D341Med (cell line): ENCODE data around the gene LRMDA.

Source experiments
- DNase-seq: peaks from one replicate; pipeline ENCODE4 v3.0.0; 2012; ENCODE audit warnings: low spot score

Gene LRMDA

DNA sequence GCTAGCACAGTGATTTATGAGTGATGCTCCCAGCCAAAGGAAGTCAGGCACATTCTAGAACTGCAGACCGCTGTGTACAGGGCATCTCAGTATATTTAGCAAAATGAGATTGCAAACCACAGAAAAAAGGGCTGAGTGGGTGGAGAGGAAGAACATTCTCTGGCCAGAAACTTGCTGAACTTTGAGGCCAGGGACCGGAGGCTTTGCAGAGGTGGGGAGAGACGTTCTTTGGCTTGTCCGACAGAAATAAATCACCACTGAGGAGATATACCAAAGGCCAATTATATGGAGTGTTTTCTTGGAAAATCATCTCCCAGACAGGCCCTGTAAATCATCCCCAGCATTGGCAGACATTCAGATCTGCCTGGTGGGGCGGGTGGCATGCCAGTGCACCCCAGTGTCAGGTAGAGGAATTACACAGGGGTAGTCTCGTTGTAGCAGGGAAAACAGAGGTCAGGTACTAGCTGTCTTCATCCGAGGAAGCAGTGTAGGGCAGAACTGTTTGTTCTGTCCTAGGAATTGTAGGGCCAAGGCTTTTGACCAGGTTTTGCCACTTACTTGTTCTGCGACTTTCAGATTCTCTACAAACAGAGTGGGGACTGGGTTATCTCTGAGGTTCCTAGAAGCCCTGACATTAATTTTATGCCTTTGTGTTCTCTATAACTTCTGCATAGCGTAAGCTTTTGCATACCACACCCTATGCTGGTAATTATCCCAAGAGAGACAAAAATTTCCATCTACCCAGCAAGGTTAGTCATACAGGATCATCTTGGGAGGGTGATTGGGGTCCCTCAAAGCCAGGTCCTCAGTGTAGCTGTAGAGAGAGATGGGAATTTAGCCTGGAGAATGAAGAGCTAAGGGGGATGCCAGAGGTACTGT, 655.6 kb downstream of the LRMDA start:
- peak; percentile 27 for DNase-seq

DNA sequence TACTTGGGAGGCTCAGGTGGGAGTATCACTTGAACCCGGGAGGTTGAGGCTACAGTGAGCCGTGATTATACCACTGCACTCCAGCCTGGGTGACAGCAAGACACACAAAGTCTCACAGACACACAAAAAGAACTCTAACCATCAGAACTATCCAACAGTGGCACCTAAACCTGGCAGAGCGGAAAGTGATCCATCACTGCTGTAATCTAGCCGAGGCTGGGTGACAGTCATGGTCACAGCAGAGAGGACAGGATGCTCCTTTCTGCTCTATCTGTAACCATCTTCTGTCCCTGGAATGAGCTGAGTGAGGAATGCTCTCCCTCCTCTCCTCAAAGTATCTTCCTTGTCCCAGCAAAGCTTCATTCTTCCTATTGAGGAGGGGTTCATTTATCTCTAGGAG, 656.6 kb downstream of the LRMDA start:
- DNase-seq = no peak

DNA sequence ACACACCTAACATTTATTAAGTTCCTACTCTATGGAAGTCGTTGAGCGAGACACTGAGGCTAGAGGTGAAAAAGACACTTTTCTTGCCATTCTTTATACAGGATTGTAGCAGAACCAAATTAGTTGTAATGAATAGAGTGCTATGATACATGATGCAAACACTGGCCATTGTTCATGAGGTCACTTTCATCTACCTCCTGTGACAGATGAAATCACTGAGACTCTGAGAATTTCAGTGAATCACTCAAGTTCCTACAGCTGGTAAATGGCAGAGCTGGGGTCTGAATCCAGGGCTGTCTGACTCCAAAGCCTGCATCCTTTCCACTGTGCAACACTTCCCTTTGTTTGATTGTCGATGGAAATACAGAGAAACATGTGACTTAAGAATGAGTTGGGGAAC, 657.6 kb downstream of the LRMDA start:
- DNase-seq = no peak

DNA sequence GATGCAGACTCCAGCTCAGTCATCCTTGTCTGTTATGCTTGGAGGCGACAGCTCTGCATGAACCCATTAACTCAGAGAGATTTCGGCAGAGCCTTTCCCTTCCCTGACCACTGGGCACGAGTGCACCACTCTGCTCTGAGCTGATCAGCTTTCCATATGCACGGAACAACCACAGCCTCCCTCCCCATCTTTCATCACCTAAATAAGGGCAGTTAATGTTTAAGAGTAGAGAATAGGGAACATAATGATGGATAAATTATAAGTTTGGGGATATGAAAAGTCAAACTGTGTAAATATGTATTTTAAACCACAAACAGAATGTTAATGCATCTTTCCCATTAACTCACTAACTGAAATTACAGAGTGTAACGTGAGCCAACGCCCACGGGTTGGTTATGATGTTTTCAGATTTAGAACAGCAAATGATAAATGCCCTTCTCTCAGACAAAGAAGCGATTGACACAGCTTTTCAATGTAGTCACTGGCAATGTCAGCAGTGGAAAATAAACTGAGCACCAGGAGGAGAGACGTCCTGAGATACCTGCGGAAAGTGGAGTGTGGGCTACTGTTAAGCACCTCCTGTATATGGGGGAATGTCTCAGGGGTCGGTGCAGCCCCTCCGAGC, 658.2 kb downstream of the LRMDA start:
- no peak for DNase-seq

DNA sequence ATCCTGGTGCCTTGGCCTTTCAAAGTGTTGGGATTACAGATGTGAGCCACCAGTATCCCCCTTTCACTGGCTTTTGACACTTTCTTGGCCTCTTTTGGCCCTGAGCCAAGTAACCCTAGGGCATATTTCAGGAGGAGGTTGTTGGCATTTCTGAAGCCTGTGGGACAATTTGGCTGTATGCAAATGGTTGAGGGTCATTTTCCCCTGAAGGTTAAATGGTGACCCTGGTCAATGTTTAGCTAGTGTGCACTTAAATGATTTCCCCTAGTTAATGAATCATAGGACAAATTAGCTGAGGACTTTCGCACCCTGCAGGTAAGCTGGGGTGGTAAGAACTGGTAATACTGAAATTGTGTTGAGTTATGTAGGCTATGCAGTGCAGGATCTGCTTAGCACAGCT, 660.5 kb downstream of the LRMDA start:
- DNase-seq = no peak

DNA sequence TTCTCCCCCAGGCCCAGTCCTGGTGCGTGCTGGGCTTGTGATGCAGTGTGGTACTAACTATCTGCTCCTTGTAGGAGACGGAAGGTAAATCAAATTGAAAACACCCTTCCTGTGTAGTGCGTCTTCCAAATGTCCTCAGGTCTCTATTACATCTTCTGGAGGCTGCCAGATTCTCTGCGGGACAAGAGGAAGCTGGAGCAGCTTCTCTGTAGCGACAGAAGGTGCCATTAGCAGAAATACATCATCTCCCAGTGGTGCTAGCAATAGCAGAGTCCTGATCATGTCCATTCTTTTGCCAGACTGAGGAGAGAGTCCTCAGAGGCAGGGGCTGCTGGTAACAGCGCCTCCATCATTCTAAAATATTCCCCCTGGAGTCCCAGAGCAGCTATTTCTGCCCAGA, 675.2 kb downstream of the LRMDA start:
- DNase-seq = no peak

DNA sequence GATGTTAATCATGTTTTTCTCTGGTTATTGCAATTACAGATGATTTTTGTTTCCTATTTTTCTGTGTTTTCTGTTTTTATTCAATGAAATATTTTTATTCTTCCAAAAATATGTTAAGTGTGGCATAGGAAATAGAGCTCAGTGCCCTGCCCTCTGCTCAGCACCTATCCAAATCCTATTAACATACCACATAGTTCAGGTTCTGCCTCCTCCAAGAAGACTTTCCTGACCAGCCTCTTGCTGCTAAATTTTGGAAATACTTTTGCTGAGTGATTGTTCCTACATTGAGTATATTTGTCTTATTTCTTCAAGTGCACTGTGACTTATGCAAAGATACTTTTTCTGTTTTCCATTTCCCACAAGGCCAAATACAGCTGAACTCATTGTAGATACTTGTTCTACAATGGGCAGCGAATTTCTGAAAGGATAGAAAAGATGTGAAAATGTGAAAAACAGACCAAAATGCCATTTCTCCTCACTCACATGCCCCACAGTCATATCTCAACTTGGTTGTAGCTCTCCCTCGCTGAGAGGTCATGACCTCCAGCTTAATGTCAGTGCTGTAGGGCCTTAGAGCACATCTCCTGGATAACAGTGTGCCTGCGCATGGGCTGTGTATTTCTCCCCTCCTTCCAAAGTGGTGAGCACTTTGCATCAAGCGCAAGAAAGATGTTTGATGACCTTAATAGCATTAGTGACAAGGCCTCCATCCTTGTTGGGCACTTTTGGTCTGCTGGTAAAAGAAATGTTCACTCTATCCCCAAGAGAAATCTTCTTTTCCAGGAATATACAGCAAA, 677.3 kb downstream of the LRMDA start:
- no peak for DNase-seq

DNA sequence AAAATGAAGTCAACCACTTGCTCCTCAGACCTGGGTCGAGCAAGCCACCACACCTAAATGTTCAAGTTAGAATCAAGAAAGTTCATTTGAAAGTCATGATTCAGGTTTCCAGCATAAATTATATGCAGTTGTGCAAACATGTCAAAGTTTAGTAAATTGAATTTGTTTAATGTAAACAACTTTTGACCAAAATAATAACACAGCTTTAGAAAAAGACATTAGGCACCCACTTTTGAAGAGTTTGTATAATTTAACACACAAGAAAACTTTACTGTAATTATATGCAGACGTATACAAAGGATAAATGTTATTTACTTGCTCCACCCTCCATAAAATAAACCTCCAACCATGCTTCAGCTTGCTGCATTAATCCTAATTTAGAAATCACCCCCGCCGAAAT, 680.0 kb downstream of the LRMDA start:
- no peak for DNase-seq

DNA sequence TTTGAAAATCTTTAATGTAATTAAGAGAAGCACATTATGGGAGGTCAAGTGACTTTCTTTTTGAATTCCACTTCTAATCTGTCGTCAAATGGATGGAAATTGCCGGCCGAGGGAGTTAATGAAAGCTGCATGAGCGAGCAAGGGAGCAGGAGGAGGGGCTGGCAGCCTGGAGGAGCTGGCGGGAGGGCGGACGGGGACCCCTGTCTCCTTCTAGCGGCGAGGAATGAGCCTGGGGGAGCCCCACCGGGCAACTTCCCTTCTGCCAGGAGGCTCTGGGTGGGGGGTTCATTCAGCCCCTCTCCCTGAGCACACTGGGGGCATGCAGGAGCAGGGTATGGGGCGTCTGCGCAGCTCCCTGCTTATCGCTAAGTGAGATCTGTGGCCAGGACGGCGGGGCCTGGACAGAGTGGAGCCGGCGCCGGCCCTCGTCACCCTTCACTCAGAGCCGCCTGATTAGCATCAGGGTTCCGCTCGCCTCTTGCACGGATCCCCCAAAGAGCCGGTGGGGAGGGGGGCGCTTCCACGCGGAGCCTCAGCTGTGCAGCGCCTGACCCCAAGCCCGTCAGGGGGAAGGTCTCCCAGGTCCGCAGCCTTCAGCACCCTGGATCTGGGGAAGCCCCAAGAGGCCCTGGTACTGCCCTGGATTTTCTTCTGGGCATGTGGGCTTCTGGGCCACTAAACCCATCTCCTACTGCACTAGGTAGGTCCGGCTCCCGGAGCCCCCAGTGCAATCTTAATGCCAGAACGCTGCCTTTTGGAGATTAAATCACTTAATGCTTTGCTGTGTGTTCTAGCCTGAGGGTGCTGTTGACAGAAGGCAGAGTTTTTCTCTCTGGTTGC, 680.8 kb downstream of the LRMDA start:
- DNase-seq = no peak

DNA sequence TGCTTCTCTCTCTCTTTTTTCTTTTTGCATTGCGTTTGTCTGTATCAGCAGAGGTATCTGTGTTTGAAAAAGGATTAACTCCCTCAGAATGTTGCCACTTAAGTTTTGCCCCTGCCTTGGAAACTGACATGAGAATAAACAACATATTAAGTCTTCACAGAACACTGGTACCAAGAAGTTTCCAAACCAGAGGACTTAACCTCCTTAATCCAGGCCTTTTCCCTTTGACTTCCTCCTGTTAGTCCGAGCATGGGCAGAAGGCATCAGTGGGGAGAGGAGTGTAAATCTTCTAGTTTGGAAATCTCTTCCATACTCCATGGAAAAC, 681.4 kb downstream of the LRMDA start:
- DNase-seq = no peak

DNA sequence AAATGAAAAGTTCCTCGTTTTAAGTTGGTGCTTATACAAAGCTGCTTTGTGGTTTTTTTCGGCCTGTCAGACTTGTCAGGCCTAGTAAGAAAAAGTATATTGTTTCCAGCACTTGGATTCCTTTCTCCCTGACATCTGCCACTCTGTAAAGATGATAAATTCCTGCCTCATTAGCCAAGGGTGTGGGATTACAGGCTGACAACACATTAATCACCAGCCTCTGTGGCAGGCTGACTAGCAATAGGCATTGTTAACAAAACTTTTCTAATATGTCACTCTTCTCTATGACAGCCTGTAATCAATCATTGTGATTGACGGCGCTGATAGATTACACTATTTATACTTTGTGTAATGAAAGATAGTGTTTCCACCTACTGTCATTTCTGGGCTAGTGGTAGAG, 682.5 kb downstream of the LRMDA start:
- no peak for DNase-seq

DNA sequence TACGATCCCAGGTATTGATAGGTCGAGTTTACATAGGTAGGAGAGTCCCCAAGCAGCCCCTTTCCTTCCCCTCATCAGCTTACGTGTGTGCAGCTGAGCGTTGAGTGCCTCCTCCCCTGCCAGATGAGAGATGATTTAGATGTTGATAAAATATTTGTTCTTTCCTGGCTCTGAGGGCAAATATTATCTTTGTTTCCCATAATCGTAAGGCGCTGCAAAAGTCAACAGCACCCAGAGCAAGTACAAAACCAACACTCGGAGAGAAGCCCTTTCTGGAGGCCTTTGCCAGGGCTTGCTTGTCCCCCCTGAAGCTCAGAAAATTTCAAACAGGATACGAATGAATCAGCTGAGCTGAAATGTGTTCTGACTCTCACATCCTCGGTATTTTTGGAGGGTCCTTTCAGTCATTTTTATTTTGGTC, 683.2 kb downstream of the LRMDA start:
- no peak for DNase-seq

DNA sequence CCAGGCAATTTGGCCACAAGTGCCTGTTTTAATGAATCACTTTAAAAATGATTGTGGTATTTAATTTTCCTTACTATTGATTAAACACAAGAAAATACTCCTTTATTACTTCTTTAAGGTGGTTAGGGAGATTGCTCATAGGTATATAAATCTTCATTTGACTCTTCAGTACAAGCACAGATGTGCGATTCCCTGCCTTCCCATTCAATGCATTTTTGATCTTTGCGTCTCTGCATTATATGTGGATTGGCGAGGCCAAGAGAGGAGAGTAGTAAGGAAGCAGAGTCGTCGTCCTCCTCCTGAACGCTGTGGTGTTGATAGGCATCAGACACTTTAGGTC, 683.7 kb downstream of the LRMDA start:
- no peak for DNase-seq

DNA sequence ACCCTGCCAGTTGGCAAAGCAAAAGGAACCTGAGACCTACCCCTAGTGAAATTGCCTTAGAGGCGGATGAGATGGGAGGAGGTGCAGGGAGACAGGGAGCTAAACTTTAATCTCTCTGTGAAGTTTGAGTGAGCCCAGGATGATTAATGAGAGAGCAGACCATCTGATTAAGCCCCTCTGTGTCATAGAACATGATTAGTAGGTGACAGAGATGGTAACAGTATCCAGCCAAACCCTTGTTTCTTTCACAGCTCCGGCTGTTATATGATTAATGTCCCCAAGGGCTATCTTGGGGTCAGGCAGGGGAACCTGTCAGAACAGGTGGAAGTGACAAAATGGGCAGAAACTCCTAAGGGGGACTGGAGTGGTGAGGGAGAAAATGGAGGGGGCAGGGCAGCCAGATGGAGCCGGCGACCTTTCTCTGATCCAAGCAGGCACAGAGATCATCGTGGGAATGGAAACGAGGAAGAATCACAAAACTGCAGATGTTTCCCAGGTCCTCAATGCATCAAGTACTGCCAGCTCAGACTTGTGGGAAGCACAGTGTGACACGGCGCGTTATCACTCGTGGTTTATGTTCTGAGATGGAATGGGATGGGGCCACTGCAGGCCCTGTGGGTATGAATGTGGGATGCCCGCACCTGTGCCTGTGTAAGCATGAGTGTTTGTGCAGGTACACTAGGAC, 684.2 kb downstream of the LRMDA start:
- DNase-seq = no peak

DNA sequence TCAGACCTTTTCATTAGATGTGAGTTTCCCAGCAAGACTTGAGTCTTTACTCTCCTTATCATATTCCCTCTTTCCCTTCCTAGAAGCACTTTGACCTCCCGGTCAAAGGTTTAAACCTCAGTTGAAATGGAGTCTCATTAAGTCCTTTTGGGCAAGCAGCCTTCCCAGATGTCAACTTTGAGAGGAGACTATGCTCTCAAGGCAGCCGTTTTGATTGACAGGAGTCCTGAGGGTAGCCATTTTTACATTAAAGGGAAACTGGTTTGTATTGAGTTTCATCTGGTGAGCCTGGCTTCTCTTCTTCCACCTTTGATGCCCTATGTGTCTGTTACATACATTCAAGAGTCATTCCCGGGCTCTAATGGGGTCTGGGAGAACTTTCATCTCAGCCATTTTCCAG, 685.1 kb downstream of the LRMDA start:
- DNase-seq = no peak

DNA sequence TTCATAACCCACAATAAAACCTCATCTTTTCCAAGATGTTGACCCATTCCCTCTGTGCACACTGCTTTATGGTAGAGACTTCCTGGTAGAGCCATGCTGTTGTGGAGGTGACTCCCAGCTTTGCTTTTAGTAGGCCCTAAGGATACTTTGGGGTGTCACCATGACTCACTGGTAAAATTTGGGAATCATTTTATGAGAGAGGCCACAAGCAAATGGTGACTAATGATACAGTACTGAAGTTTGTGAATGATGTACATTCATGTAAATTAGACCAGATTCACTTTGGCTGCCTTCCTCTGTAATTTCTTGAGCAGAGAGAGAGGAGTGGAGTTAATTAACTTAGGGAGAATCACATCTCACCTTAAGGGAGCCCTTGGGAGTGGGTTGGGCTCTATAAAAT, 686.5 kb downstream of the LRMDA start:
- no peak for DNase-seq

DNA sequence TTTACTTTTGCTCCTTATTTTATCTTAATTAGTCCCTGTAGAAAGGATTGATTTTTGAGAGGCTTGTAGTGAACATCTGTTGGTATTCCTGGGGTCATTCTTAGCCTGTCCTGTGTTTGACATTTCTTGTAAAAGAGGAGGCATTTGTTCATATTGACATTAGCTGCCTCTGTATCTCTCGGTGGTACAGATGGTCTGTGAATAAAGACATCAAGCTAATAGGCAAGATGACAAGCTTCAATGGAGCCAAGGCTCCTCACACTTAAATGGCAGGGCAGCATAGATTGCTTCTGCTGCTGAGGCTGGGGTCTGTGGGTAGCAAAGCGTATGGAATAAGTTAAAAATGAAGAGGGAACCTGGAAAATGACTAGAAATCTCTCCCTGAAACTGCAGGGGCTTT, 687.6 kb downstream of the LRMDA start:
- DNase-seq = no peak

DNA sequence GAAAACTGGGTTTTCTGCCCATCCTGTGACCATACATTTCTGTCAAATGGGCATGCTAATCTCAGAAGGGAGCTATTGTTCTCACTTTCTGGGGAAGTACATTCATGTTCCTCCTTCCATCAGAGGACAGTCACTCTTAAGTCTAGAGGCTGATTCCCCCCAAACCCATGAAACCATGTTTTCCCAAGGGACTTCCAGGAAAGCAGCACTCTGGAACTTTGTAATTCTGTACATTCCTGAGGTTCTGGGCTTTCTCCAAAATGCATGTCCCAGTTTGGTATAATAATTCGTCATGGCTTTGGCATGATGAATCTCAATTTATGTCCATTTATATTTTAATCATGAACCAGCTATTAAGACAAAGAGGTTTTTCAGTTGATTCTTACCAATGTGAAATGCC, 688.1 kb downstream of the LRMDA start:
- DNase-seq = no peak

DNA sequence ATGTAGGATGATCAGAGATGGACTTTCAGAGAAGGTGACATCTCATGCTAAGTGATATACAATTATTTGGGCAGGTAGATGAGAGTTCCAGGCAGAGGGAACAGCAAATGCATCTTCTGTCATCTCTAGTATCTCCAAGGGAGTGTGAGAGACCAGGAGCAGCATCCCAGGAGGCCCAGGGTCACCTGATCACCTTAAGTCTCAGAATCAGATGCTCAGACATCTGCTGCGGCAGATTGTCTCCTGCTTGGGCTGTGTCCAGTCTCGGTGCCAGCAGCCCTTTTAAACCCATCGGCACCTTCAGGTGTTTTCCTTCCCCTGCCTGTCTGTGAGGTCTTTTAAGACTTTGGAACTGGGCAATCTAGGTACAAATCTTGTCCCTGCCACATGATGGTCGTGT, 690.6 kb downstream of the LRMDA start:
- DNase-seq = no peak

DNA sequence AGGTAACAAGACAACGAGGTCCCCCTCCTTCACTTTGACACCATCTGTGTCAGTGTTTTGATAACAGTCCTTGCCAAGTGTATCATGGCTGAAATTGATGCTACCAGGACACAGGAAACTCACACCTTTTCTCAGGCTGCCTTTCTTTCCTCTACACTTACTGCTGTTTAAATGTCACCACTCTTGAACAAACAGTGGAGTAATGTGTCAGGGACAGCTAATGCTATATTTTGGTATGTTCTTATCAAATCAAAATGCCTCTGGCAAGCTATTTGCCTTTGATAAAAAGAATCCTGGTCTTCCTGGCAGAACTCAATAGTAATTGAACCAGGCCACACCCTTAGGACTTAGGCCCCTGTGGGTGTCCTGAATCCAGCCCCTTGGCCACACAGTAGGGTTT, 692.9 kb downstream of the LRMDA start:
- no peak for DNase-seq

DNA sequence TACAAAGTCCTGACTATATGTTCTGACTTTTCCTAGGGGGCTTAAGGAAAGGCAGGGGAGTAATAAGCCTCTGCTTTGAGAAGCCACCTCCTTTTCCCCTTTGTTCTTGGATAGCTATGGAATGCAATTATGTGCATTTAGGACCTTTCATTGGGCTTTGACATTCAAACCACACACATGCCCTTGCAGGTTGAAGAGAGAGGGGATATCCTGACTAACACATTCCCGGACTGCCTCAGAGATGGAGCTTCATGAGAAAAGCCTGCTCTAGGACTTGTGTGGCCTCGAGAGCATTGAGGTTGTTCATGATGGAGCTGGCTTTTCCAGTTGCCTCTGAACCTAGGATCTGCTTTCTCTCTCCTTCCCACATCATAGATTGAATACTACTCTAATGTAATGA, 694.5 kb downstream of the LRMDA start:
- DNase-seq = no peak
